ENCODE results near the gene SP140L.

Gene SP140L

GRCh38 chr2:230412846-230413245 is 85.9 kb downstream of the SP140L start:
- H3F3A ChIP-seq (ENCODE audit: control insufficient read depth, insufficient read depth): peaks cover 11% of the 10 kb centered on the region
- no peaks in the 10 kb centered on the region for H3K9me3 ChIP-seq (ENCODE audit: control insufficient read depth, insufficient read depth, low read length)
- H3K4me1 ChIP-seq (ENCODE audit: control insufficient read depth, low read length): peaks cover 41% of the 10 kb centered on the region
- H3K79me2 ChIP-seq (ENCODE audit: control insufficient read depth, low read length): peaks cover 14% of the 10 kb centered on the region
- peaks cover 3% of the 10 kb centered on the region; the same call in 1 of the 2 replicates for H3K36me3 ChIP-seq (ENCODE audit: control insufficient read depth, low read length)
- H3K9me2 ChIP-seq (replicated peaks; ENCODE audit: control insufficient read depth, low read length): no peaks in the 10 kb centered on the region
- H3K27ac ChIP-seq (ENCODE audit: low read depth, low read length): no peak overlapping the region
- H3K4me2 ChIP-seq (ENCODE audit: low read length): no peak overlapping the region
- peaks cover 4% of the 10 kb centered on the region; the same call in 1 of the 2 replicates for H3K27me3 ChIP-seq (ENCODE audit: control insufficient read depth, low read length)
- TF ChIP-seq, protein P1, sequence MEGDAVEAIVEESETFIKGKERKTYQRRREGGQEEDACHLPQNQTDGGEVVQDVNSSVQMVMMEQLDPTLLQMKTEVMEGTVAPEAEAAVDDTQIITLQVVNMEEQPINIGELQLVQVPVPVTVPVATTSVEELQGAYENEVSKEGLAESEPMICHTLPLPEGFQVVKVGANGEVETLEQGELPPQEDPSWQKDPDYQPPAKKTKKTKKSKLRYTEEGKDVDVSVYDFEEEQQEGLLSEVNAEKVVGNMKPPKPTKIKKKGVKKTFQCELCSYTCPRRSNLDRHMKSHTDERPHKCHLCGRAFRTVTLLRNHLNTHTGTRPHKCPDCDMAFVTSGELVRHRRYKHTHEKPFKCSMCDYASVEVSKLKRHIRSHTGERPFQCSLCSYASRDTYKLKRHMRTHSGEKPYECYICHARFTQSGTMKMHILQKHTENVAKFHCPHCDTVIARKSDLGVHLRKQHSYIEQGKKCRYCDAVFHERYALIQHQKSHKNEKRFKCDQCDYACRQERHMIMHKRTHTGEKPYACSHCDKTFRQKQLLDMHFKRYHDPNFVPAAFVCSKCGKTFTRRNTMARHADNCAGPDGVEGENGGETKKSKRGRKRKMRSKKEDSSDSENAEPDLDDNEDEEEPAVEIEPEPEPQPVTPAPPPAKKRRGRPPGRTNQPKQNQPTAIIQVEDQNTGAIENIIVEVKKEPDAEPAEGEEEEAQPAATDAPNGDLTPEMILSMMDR (IDR thresholded peaks at IDR 0.05; ENCODE audit: low read depth, low read length, poor library complexity, severe bottlenecking): no peak
- TF ChIP-seq EZH2phosphoT487 (IDR thresholded peaks at IDR 0.05; ENCODE audit: borderline replicate concordance, low read length): no peak
- H3K4me3 ChIP-seq (ENCODE audit: low read length): no peak overlapping the region
- no peaks in the 10 kb centered on the region for H4K20me1 ChIP-seq (ENCODE audit: control insufficient read depth, insufficient read depth, low read depth, low read length)

DNA sequence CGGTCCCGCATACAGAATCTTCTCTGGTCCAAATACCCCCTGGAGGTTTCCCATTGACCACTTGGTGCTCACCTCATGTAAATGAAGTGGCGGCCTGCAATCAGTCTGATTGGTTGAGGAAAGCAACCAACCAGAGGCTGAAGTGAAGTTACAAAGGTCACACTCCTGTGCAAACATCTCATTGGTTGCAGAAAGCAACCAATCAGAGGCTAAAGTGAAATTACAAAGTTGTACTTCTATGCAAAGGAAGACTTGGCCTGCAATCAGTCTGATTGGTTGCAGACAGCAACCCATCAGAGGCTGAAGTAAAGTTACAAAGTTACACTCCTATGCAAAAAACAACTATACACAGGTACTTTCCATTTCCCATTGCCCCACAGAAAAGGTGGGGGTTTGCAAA is 86.5 kb downstream of the SP140L start:
- peaks cover 4% of the 10 kb centered on the region; the same call in 1 of the 2 replicates for H3K27me3 ChIP-seq (ENCODE audit: control insufficient read depth, low read length)
- no peak overlapping the region for H3K27ac ChIP-seq (ENCODE audit: low read depth, low read length)
- no peaks in the 10 kb centered on the region for H3K9me2 ChIP-seq (replicated peaks; ENCODE audit: control insufficient read depth, low read length)
- no peak overlapping the region for H3K4me3 ChIP-seq (ENCODE audit: low read length)
- peaks cover 11% of the 10 kb centered on the region for H3F3A ChIP-seq (ENCODE audit: control insufficient read depth, insufficient read depth)
- H3K79me2 ChIP-seq (ENCODE audit: control insufficient read depth, low read length): peaks cover 20% of the 10 kb centered on the region
- peaks cover 46% of the 10 kb centered on the region for H3K4me1 ChIP-seq (ENCODE audit: control insufficient read depth, low read length)
- no peaks in the 10 kb centered on the region for H3K9me3 ChIP-seq (ENCODE audit: control insufficient read depth, insufficient read depth, low read length)
- peaks cover 6% of the 10 kb centered on the region; the same call in 1 of the 2 replicates for H3K36me3 ChIP-seq (ENCODE audit: control insufficient read depth, low read length)
- no peaks in the 10 kb centered on the region for H4K20me1 ChIP-seq (ENCODE audit: control insufficient read depth, insufficient read depth, low read depth, low read length)
- TF ChIP-seq, protein P1 (IDR thresholded peaks at IDR 0.05; ENCODE audit: low read depth, low read length, poor library complexity, severe bottlenecking): no peak
- no peak for TF ChIP-seq EZH2phosphoT487 (IDR thresholded peaks at IDR 0.05; ENCODE audit: borderline replicate concordance, low read length)
- no peak overlapping the region for H3K4me2 ChIP-seq (ENCODE audit: low read length)

DNA sequence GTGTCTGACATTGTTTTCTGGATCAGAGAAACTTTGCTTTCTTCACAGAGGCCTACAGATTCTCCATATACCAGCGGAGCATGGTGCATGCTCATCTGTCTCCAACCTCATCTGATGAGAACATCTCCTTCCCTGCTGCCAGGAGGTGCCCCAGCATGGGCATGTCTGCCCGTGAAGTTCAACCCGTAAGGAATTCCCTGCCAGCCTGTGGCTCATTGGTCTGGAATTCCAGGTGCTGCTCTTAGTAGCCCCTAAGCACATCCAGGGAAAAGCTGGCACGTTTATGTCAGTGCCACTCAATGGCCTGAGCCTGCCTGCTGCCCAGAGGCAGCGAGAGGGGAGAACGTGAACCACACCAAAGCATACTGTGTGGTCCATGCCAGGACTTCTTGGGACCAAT is 87.3 kb downstream of the SP140L start:
- peaks cover 28% of the 10 kb centered on the region for H3K79me2 ChIP-seq (ENCODE audit: control insufficient read depth, low read length)
- H3K4me2 ChIP-seq (ENCODE audit: low read length): no peak overlapping the region
- peaks cover 54% of the 10 kb centered on the region for H3K4me1 ChIP-seq (ENCODE audit: control insufficient read depth, low read length)
- H3K27ac ChIP-seq (ENCODE audit: low read depth, low read length): no peak overlapping the region
- TF ChIP-seq, protein P1 (IDR thresholded peaks at IDR 0.05; ENCODE audit: low read depth, low read length, poor library complexity, severe bottlenecking): no peak
- TF ChIP-seq EZH2phosphoT487 (IDR thresholded peaks at IDR 0.05; ENCODE audit: borderline replicate concordance, low read length): no peak
- H3K27me3 ChIP-seq (ENCODE audit: control insufficient read depth, low read length): peaks cover 4% of the 10 kb centered on the region; the same call in 1 of the 2 replicates
- H3K4me3 ChIP-seq (ENCODE audit: low read length): no peak overlapping the region
- no peaks in the 10 kb centered on the region for H4K20me1 ChIP-seq (ENCODE audit: control insufficient read depth, insufficient read depth, low read depth, low read length)
- no peaks in the 10 kb centered on the region for H3K9me2 ChIP-seq (replicated peaks; ENCODE audit: control insufficient read depth, low read length)
- peaks cover 13% of the 10 kb centered on the region; the same call in 1 of the 2 replicates for H3K36me3 ChIP-seq (ENCODE audit: control insufficient read depth, low read length)
- peaks cover 11% of the 10 kb centered on the region for H3F3A ChIP-seq (ENCODE audit: control insufficient read depth, insufficient read depth)
- no peaks in the 10 kb centered on the region for H3K9me3 ChIP-seq (ENCODE audit: control insufficient read depth, insufficient read depth, low read length)
